Inflammatory macrophage (primary cell): ENCODE results near the gene CDKL1.
"Not testable (repeated sequence)": the region's sequence is repeated elsewhere in the genome, so short reads cannot be mapped to it uniquely, and the experiment has no call there.

ENCODE experiments used
- DNase-seq, 2 donors: peaks; one replicate each; pipeline ENCODE4 v3.0.0-alpha.2; 2020 to 2022

CDKL1 gene

GRCh38 chr14:50356283-50356682 is 40.4 kb downstream of the CDKL1 start:
- not testable (repeated sequence) for DNase-seq

- DNase-seq, result no peak
Measured at GRCh38 chr14:50355692-50356091, 41.0 kb downstream of the CDKL1 start.

GRCh38 chr14:50354527-50354926 is 42.2 kb downstream of the CDKL1 start:
- DNase-seq, result no peak

GRCh38 chr14:50353126-50353525 is 43.6 kb downstream of the CDKL1 start:
- DNase-seq, result no peak

- DNase-seq, result no peak
Measured at GRCh38 chr14:50352584-50352983, 44.1 kb downstream of the CDKL1 start.

- DNase-seq, result peak; percentile 15 to 39
Measured at GRCh38 chr14:50350975-50351374, 45.7 kb downstream of the CDKL1 start.

- no peak for DNase-seq
Measured at GRCh38 chr14:50348933-50349332, 47.7 kb downstream of the CDKL1 start.

GRCh38 chr14:50347521-50347920 is 49.2 kb downstream of the CDKL1 start:
- DNase-seq, result no peak

GRCh38 chr14:50345846-50346422 is 50.7 kb downstream of the CDKL1 start:
- no peak for DNase-seq

GRCh38 chr14:50344876-50345563 is 51.7 kb downstream of the CDKL1 start:
- no peak for DNase-seq

- no peak for DNase-seq
Measured at GRCh38 chr14:50344116-50344775, 52.4 kb downstream of the CDKL1 start.

- DNase-seq, result no peak
Measured at GRCh38 chr14:50343434-50343833, 53.2 kb downstream of the CDKL1 start.

- no peak for DNase-seq
Measured at GRCh38 chr14:50342221-50343078, 54.2 kb downstream of the CDKL1 start.

GRCh38 chr14:50340963-50341362 is 55.7 kb downstream of the CDKL1 start:
- DNase-seq, result no peak

- DNase-seq, result no peak
Measured at GRCh38 chr14:50340045-50340444, 56.6 kb downstream of the CDKL1 start.

GRCh38 chr14:50339178-50339804 is 57.4 kb downstream of the CDKL1 start:
- DNase-seq, result no peak

GRCh38 chr14:50338587-50338986 is 58.1 kb downstream of the CDKL1 start:
- no peak for DNase-seq

- no peak for DNase-seq
Measured at GRCh38 chr14:50335989-50336824, 60.5 kb downstream of the CDKL1 start.

- DNase-seq, result no peak
Measured at GRCh38 chr14:50335389-50335788, 61.3 kb downstream of the CDKL1 start.

GRCh38 chr14:50334211-50334610 is 62.5 kb downstream of the CDKL1 start:
- DNase-seq, result no peak

- DNase-seq, result no peak
Measured at GRCh38 chr14:50333014-50333509, 63.6 kb downstream of the CDKL1 start.
